ENCODE measurements around the gene GRAMD4. TPM values are rescaled to one million over a fixed set of nuclear protein-coding genes. Genes with fewer than 3 reads are reported as not detected.
A peak's percentile ranks its signal among the peaks of the same experiment; 100 is the strongest.

GRAMD4 gene
- total RNA-seq, 1 experiment from 2014 or later = 19.8 TPM

- Histone ChIP-seq H4K5ac (ENCODE audit: insufficient read length, low read depth, low read length) (no peak overlapping the region), H3K79me1 (ENCODE audit: insufficient read depth, low read depth, low read length, poor library complexity, severe bottlenecking) (no peaks in the 10 kb centered on the region), H3K23ac (ENCODE audit: insufficient read length, low read depth, low read length) (no peak overlapping the region), H3K9me3 (ENCODE audit: control insufficient read depth, low read depth, low read length) (no peaks in the 10 kb centered on the region), H3K14ac (ENCODE audit: insufficient read depth, low read length) (no peak overlapping the region; the same call in 1 of the 2 replicates), H4K20me1 (ENCODE audit: control insufficient read depth, insufficient read depth, insufficient read length) (no peaks in the 10 kb centered on the region), H3K18ac (ENCODE audit: insufficient read length, low read depth, low read length) (no peak overlapping the region), H4K91ac (ENCODE audit: insufficient read length, low read depth, low read length) (no peak overlapping the region), H2BK120ac (ENCODE audit: low read depth, low read length, poor library complexity, severe bottlenecking) (no peak overlapping the region), H3K4me1 (ENCODE audit: insufficient read depth, low read length) (no peaks in the 10 kb centered on the region), H2BK5ac (ENCODE audit: insufficient read length, low read length) (no peak overlapping the region), H2BK12ac (ENCODE audit: insufficient read length, low read depth, low read length) (no peak overlapping the region), H4K8ac (replicated peaks; ENCODE audit: insufficient read length, low read depth, low read length) (no peak overlapping the region), H3K4me2 (ENCODE audit: insufficient read depth, insufficient read length, low read length) (no peak overlapping the region), H2AFZ (ENCODE audit: low read length) (no peak overlapping the region), H2AK5ac (ENCODE audit: insufficient read length, low read length) (no peak overlapping the region), H3K9ac (ENCODE audit: extremely low read depth, insufficient read length, low read length) (no peak overlapping the region), H3K27ac (ENCODE audit: insufficient read length, low read depth, low read length) (no peak overlapping the region), H3K4ac (ENCODE audit: low read depth, low read length) (no peak overlapping the region), H2BK20ac (ENCODE audit: low read depth, low read length, poor library complexity, severe bottlenecking) (no peak overlapping the region), H2BK15ac (ENCODE audit: low read depth, low read length) (no peak overlapping the region), H3K79me2 (ENCODE audit: insufficient read depth, low read length) (no peaks in the 10 kb centered on the region), H3K27me3 (ENCODE audit: insufficient read depth, low read length) (no peaks in the 10 kb centered on the region), H3K23me2 (ENCODE audit: insufficient read length, low read depth, low read length, poor library complexity, severe bottlenecking) (no peaks in the 10 kb centered on the region), H3K56ac (ENCODE audit: insufficient read length, low read depth, low read length) (no peak overlapping the region), H3T11ph (ENCODE audit: low read length) (no peak overlapping the region)
- no CpG with 5 or more reads among the region's 14 CpGs for WGBS (ENCODE audit: extremely low coverage, insufficient read length, low lambda C conversion rate)
- H3K4me1 Mint-ChIP-seq = peaks cover 6 to 18% of the 10 kb centered on the region in 2 experiments
- no peak for TF ChIP-seq CTCF (conservative IDR thresholded peaks at IDR 0.05)
- H3K36me3 Mint-ChIP-seq (ENCODE audit: insufficient read depth in 1 of 3, low read depth in 3 of 3) = peaks cover 0 to 6% (median 2%) of the 10 kb centered on the region in 3 experiments; a peak in 2 of 7 replicates
- no peak overlapping the region for H3K4me3 Mint-ChIP-seq
- H3K9me3 Mint-ChIP-seq = no peaks in the 10 kb centered on the region; a peak in 1 of 5 replicates
- no peaks in the 10 kb centered on the region; the same call in 1 of the 2 replicates for H3K27me3 Mint-ChIP-seq (ENCODE audit: low read depth)
- peak overlapping the region in 2 of 3 experiments; percentile 26 to 68; a peak in 2 of 7 replicates for H3K27ac Mint-ChIP-seq
- DNase-seq = no peak
Observed at GRCh38 chr22:46622081-46622521, 1.9 kb downstream of the GRAMD4 start.

Data from H9 (cell line).